GM19023 (cell line): ENCODE data around the gene CORO7.
A peak's percentile ranks its signal among the peaks of the same experiment; 100 is the strongest.
"Not testable (repeated sequence)": the region's sequence is repeated elsewhere in the genome, so short reads cannot be mapped to it uniquely, and the experiment has no call there.

Experiments used
- ATAC-seq: cut with Tn5 transposase; IDR thresholded peaks from one replicate; pipeline ENCODE4 v1.9.1; 2021; ENCODE audit warnings: mild to moderate bottlenecking, moderate library complexity; ENCODE audit not compliant: unreplicated experiment

Gene CORO7

GRCh38 chr16:4358831-4359561 is 57.4 kb downstream of the CORO7 start:
- no peak for ATAC-seq

GRCh38 chr16:4358236-4358635 is 58.2 kb downstream of the CORO7 start:
- ATAC-seq = no peak

- ATAC-seq = no peak
These were observed 59.6 kb downstream of the CORO7 start for GRCh38 chr16:4356820-4357219.

GRCh38 chr16:4354512-4355409 is 61.6 kb downstream of the CORO7 start:
- no peak for ATAC-seq

GRCh38 chr16:4353675-4354074 is 62.7 kb downstream of the CORO7 start:
- no peak for ATAC-seq

- ATAC-seq = no peak
These were observed 63.6 kb downstream of the CORO7 start for GRCh38 chr16:4352843-4353242.

GRCh38 chr16:4351880-4352279 is 64.5 kb downstream of the CORO7 start:
- ATAC-seq = no peak

GRCh38 chr16:4350787-4351659 is 65.4 kb downstream of the CORO7 start, which contains the start of gene PAM16:
Gene PAM16 (minus strand): TSS chr16:4351321. CDS start chr16:4351234, 87 bp downstream.
- peak; percentile 91 for ATAC-seq

- ATAC-seq = peak; percentile 12
These were observed 66.0 kb downstream of the CORO7 start for GRCh38 chr16:4350365-4350786.

- no peak for ATAC-seq
These were observed 67.1 kb downstream of the CORO7 start for GRCh38 chr16:4349332-4349731.

- ATAC-seq = no peak
These were observed 68.5 kb downstream of the CORO7 start for GRCh38 chr16:4347765-4348509.

GRCh38 chr16:4347010-4347409 is 69.4 kb downstream of the CORO7 start:
- no peak for ATAC-seq

GRCh38 chr16:4345836-4346781 is 70.3 kb downstream of the CORO7 start:
- ATAC-seq = no peak

GRCh38 chr16:4344983-4345835 is 71.2 kb downstream of the CORO7 start:
- no peak for ATAC-seq

- not testable (repeated sequence) for ATAC-seq
These were observed 72.0 kb downstream of the CORO7 start for GRCh38 chr16:4344300-4344982.

- ATAC-seq = no peak
These were observed 73.3 kb downstream of the CORO7 start for GRCh38 chr16:4342866-4343744.

- ATAC-seq = no peak
These were observed 75.1 kb downstream of the CORO7 start for GRCh38 chr16:4341250-4341649.
